Measurements from ENCODE around the gene ARHGAP6. TPM values are rescaled to one million over a fixed set of nuclear protein-coding genes. Genes with fewer than 3 reads are reported as not detected.

Gene ARHGAP6
- total and polyA plus RNA-seq, 9 of the 15 experiments (the other 6 are each of a cell fraction or from before 2014, with no cell fraction given), result 12.5 to 63.6 (median 41.8) TPM

- no peaks in the 10 kb centered on the region for H4K20me1 ChIP-seq (replicated peaks; ENCODE audit: control insufficient read depth, insufficient read depth, low read length)
- FAIRE-seq, result no peak
- H3K9me1 ChIP-seq (ENCODE audit: control insufficient read depth, insufficient read depth, low read length), result no peaks in the 10 kb centered on the region
- ATAC-seq, result no peak
- no peak for DNase-seq (ENCODE audit: extremely low read depth in 1 of 4, low spot score in 3 of 4)
- H3K79me2 ChIP-seq (ENCODE audit: control insufficient read depth, insufficient read depth, low read length), result no peaks in the 10 kb centered on the region
- CTCF ChIA-PET (ENCODE audit: low intra/inter-chr PET ratio), result no interaction called here
- H2AFZ ChIP-seq (ENCODE audit: low read depth, low read length), result no peak overlapping the region
- H3K27ac ChIP-seq (ENCODE audit: extremely low read depth, low read depth, low read length), result no peak overlapping the region
- H3K36me3 ChIP-seq (ENCODE audit: control insufficient read depth, insufficient read depth, low read length), result no peaks in the 10 kb centered on the region
- intact Hi-C loops (cut with micrococcal nuclease), result no loop called here
- POLR2A ChIA-PET, result no interaction called here
- TF ChIP-seq ZNF696 (CRISPR knock-in tag; conservative IDR thresholded peaks at IDR 0.05) (no peak), ZKSCAN1 (IDR thresholded peaks at IDR 0.05; ENCODE audit: low read depth, low read length) (no peak), PRDM10 (IDR thresholded peaks at IDR 0.05; ENCODE audit: partially characterized antibody) (no peak), FOXP4 (CRISPR knock-in tag; IDR thresholded peaks at IDR 0.05; ENCODE audit: borderline replicate concordance) (no peak), SMAD3 (CRISPR knock-in tag; conservative IDR thresholded peaks at IDR 0.05) (no peak), MBD2 (IDR thresholded peaks at IDR 0.05; ENCODE audit: borderline replicate concordance, low read depth) (no peak), STAT5B (CRISPR knock-in tag; IDR thresholded peaks at IDR 0.05) (no peak), TEAD4 (IDR thresholded peaks at IDR 0.05; ENCODE audit: low read length) (no peak), TEAD4 (CRISPR knock-in tag; IDR thresholded peaks at IDR 0.05; ENCODE audit: borderline replicate concordance) (no peak), GTF2E2 (tag; IDR thresholded peaks at IDR 0.05) (no peak), NR0B1 (IDR thresholded peaks at IDR 0.05; ENCODE audit: partially characterized antibody) (no peak), ZNF316 (IDR thresholded peaks at IDR 0.05) (no peak), DACH1 (IDR thresholded peaks at IDR 0.05; ENCODE audit: partially characterized antibody) (no peak)
- H3K4me2 ChIP-seq (ENCODE audit: insufficient read depth, low read length), result no peak overlapping the region
- no peak overlapping the region for H3K9ac ChIP-seq (ENCODE audit: insufficient read depth in 1 of 2, low read depth in 2 of 2, low read length in 2 of 2)
- no peaks in the 10 kb centered on the region for H3K4me1 ChIP-seq (replicated peaks in 1 of 2; ENCODE audit: control insufficient read depth in 2 of 2, insufficient read depth in 2 of 2, low read length in 2 of 2)
- 6% methylated on average over 1 of the region's 1 CpG for WGBS (ENCODE audit: insufficient coverage, low coverage, missing lambda C conversion rate)
- H3K9me3 ChIP-seq (replicated peaks; ENCODE audit: control insufficient read depth, insufficient read depth, low read depth, low read length), result no peaks in the 10 kb centered on the region
- BruUV-seq (replicated peaks), result no TSS peak
- in situ Hi-C loops (cut with MboI), result no loop called here
- no peak overlapping the region for H3K4me3 ChIP-seq
- no peaks in the 10 kb centered on the region for H3K27me3 ChIP-seq (ENCODE audit: control insufficient read depth in 2 of 2, insufficient read depth in 2 of 2, low read length in 2 of 2)
Observed at GRCh38 chrX:11611161-11611560, 54.6 kb downstream of the ARHGAP6 start.
